Posterior vena cava (tissue), 2 donors: ENCODE results near the gene TGFB1. TPM values are rescaled to one million over a fixed set of nuclear protein-coding genes. Genes with fewer than 3 reads are reported as not detected.

ENCODE experiments used
- DNase-seq: peaks from one replicate; pipeline ENCODE4 v3.0.0-alpha.2; 2020; ENCODE audit warnings: low spot score
- intact Hi-C, 2 donors: fragments of 100-400 bp; cut with DNase I; formaldehyde crosslinking; loops; one replicate each; pipeline versions ENCODE4 v1.14.1 to v1.14.2; 2022 to 2023
- total RNA-seq, 2 donors: library from RNA; stranded (reverse); fragmentation: NEBNext Ultra II Directional; extraction: Animal tissue kit (Norgen Biotek cat#: 25700); gene quantifications; one replicate each; pipeline ENCODE4 v1.2.1, GENCODE V29; 2021
- donor health status: DM: yes; HTN: yes; CAD: no.
- donor health status: DM: yes; HTN: yes; CAD: no.

Gene TGFB1
- total RNA-seq, 2 donors from 2014 or later, result 43.8 to 61.5 TPM

DNA sequence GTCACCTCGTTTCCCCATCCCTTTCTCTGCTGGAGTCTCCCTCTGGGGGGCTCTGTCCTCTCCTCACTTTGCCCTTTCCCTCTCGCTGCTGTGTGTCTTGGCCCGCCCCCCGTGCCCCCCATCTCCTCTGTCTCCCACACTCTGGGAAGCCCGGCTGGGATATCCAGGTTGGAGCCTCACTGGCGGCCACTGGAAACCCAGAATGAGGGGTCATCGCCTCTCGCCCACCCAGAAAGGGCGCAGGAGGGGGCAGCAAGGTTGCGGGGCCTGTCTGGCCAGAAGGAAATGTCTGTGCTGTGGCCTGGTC lies 28.1 kb downstream of the TGFB1 start:
- no peak for DNase-seq
- intact Hi-C loops, result no loop called here

DNA sequence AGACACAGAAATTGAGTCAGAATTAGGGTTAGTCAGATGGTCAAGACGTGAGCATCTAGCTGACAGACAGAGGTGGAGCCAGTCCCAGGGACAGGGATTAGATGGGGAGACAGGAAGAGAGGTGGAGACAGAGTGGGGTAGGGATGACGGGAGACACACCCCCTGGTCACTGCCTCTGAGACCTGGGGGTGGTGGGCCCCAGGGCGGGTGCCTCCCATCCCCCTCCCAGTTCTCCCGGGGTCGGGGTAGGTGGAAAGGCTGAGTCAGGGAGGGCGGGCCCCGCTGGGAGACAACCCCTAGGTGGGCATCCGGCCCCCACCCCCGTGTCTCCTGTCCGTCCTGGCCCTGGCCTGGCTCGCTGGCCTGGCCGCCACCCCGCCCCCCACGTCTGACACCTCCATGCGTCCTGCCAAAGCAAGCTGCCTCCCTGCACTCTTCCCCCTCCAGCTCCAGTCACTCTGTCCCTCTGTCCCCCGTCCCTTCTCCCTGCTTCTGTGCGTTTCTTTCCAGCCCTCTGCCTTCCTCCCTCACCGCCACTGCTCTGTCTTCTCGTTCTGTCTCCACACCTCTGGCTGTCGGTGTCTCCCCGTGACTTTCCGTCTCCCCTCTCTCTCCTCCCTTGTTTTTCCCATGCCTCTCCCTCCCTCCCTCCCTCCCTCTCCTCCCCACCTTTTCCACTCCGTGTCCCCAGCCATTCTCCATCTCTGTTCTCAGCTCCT lies 28.6 kb downstream of the TGFB1 start:
- intact Hi-C loops, result no loop called here
- peak; percentile 90 for DNase-seq

DNA sequence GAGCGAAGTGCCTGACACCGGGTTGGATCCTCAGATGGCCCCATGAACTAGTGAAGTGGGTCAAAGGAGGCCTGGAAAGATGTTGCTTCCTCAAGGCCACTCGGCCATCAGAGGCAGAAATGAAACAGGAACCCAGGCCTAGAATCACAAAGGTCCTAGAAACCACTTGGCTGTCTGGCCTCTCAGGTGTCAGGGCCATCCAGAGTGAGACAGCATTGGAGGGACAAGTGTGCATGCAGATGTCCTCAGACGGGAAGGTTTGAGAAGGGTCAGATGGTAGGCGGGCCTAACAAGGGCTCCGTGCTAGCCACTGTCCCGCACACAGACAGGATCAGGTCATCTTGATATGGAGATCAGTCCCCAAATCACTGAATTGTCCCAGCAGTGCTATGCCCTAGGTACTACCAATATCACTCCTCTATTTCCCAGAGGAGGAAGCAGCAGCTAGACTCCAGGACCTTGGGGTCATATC lies 29.5 kb downstream of the TGFB1 start:
- intact Hi-C loops, result no loop called here

DNA sequence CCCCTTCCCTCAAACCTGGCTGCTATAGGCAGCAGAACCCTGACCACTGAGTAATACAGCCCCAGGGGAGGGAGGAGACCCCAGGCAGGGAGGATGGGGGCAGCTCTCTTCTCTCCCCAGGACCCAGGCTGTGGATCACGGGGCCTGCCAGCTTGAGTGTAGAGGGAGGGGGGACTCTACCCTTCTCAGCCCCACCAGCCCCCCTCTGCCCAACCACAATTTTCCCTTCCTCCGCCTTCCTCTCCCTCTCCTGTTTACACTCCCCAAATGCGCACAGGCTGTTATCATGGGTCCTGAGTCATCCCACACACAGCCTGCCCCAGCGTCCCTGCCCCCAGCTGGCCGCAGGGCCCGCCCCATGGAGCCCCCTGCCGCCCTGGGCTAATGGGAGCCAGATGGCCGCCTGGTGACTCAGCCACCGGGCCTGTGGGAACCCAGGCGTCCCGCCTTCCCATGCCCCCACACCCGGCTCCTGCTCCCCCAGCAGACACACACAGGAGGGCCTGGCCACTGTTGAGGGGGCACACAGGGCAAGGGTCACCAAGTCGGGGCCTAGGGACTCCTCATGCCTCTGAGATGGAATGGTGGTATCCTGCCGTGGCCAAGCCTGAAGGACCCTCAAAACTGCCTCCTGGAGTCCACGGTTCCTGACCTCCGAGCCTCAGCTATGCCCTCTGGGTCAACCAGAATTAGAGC lies 30.1 kb downstream of the TGFB1 start:
- DNase-seq, result peak; percentile 93
- intact Hi-C loops, result no loop called here

More for the DNA sequence above, 29.5 kb downstream of the TGFB1 start:
- no peak for DNase-seq

DNA sequence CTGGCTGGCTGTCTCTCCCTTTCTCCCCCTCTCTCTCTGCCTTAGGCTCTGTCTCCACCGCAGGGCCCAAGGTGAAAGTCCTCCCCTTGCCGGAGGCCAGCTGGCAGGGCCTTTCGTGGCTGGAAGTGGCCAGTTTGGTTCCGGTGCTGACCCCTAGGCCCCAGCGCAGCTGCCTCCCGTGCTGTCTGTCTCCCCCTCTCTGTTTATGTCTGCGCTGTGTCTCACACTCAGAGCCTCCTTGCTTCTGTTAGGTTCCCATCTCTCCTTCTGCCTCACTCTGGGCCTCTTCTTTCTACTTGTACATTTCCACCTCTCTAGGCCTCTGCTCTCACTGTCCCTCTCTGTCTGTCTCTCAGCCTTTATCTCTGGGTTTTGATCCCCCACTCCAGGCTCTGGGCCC lies 30.7 kb downstream of the TGFB1 start:
- intact Hi-C loops, result no loop called here
- no peak for DNase-seq

DNA sequence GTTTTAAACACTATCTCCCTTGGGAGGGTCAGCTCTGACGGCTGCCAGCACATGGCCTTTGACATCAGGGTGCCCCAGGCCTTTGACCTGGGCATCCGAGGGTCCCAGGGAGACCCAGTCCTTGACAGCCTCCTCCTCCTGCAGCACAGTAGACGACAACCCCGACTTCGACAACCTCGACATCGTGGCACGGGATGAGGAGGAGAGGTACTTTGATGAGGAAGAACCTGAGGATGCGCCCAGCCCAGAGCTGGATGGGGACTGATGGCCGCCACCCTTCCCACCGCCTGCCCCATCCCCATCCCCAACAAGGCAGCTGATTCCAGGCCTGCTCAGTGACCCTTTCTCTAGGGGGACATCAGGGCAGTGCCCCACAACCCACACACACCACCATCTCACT lies 31.3 kb downstream of the TGFB1 start:
- intact Hi-C loops, result no loop called here
- DNase-seq, result no peak

DNA sequence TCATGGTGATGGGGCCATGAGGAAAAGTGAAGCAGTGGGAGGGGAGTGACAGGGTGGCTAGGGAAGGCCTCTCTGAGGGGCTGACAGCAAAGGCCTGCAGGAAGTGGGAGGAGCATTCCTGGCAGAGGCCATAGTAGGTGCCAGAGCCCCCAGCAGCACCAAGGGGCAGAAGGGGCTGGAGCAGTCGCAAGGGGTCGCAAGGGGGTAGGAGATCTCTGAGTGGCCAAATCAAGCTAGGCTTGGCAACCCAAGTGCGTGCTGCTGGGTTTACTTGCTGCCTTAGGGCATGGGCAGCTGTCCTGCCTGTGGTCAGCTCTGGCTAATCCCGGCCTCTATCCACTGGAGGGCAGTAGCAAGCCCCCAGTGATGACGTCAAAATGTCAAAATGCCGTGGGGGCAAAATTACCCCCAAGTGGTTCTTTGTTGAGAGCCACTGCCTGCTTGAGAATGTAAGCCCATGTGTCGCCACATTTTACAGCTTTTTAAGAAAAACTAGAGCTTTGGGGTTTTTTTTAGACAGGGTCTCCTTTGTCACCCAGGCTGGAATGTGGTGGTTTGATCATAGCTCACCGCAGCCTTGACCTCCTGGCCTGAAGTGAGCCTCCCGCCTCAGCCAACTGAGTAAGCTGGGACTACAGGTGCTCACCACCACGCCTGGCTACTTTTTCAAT lies 32.0 kb downstream of the TGFB1 start:
- intact Hi-C loops, result no loop called here

DNA sequence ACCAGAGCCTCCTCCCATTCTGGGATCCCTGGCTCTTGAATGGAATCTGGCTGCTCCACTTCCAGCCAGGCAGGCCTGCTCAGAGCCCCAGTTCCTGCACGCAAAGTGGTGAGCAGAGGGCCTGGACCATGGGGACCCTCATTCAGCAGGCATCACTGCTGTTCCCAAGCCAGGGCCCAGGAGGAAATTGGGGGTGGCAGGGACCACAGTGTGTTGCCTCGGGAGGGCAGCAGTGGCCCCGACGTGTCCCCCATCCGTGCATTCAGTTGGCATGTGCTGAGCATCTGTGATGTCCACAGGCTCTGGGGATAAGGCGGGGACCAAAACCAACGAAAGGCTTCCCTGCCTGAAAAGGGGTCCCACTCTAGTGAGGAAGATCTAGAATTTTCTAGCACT lies 32.5 kb downstream of the TGFB1 start:
- no peak for DNase-seq
- intact Hi-C loops, result no loop called here

More for the DNA sequence above, 32.0 kb downstream of the TGFB1 start:
- DNase-seq, result no peak

DNA sequence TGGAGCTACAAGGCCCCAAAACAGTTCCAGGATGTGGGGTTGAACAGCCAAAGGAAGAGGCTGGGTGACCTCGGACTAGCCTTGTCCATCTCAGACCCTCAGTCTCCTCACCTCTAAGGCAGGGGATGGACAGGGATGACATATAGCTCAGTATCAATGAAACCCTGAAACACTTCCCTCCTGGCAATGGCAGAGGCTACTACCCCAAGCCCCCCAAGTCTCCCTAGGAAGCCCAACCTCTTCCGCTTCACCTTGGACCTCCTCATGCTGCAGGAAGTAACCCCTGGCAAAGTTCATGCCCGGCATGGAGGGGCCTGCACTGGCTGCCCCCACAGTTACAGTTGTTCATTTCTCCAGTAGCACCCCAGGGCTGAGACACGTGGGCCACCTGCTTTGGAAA lies 33.2 kb downstream of the TGFB1 start:
- intact Hi-C loops, result no loop called here

DNA sequence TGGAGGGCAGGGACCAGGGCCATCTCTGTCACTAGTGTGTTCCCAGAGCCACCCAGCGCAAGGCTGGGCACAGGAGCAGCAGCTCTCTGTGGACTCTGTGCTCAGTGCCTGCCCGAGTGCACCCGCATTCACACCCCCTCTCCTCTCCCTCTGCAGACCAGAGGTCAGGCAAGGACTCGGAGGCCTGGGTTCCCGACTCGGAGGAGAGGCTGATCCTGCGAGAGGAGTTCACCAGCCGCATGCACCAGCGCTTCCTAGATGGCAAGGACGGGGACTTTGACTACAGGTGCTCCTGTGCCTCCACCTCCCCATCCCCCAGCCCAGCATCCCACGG lies 33.6 kb downstream of the TGFB1 start:
- DNase-seq, result no peak
- intact Hi-C loops, result no loop called here

More for the DNA sequence above, 33.2 kb downstream of the TGFB1 start:
- DNase-seq, result no peak

DNA sequence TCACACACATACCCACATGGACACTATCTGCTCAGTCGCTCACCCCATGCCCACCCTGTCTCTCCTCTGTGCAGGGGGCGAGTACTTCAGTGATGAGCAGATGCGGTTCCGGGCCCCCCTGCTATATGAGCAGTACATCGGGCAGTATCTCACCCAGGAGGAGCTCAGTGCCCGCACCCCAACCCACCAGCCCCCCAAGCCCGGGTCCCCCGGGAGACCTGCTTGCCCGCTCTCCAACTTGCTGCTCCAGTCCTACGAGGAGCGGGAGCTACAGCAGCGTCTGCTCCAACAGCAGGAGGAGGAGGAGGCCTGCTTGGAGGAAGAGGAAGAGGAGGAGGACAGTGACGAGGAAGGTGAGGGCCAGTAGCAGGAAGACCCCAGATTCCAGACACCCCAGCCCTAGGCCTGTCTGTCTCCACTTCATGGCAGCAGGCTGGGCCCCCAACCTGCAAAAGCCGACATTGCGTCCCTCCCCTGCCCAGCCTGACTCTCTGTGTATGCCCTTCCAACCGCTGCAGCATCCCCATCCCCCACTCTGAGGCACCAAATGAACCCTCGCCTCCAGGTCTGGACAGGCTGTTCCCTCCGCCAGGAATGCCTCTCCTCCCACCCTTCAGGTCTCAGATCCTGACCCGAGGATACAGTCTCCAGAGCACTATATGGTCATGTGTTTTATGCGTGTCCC lies 34.1 kb downstream of the TGFB1 start:
- DNase-seq, result no peak

DNA sequence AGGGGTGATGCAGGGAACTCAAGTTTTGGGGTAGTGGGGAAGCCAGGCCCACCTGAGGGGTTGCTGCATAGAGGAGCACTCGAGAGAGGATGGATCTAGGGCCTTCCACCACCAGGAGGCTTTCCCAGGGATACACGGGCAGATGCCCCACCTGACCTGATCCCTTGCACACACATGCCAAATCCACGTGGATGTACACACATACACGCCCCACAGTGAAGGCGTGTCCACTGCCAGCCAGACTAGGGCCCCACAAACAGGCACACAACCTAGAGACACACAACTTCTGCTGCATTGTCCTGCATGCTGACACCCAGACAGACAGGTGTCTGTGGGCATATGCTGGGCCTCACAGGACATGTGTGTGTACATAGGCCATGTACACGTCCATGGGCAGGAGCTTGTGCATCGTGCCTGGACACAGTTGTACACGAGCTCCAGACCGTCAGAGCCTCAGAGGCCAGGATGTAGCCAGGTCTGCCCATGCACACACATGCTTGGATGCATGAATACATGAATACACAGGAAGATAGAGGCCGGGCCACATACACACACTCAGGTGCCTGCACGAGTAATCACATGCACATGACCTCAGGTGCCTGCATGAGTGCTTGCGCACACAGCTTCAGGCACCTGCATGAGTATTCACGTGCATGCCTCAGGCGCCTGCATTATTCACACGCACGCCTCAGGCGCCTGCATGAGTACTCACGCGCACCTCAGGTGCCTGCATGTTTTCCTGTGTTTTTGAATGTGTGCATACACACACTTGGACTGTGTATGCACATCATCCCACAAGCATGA lies 34.8 kb downstream of the TGFB1 start:
- no peak for DNase-seq
- intact Hi-C loops, result no loop called here

More for the DNA sequence above, 34.1 kb downstream of the TGFB1 start:
- intact Hi-C loops, result no loop called here

DNA sequence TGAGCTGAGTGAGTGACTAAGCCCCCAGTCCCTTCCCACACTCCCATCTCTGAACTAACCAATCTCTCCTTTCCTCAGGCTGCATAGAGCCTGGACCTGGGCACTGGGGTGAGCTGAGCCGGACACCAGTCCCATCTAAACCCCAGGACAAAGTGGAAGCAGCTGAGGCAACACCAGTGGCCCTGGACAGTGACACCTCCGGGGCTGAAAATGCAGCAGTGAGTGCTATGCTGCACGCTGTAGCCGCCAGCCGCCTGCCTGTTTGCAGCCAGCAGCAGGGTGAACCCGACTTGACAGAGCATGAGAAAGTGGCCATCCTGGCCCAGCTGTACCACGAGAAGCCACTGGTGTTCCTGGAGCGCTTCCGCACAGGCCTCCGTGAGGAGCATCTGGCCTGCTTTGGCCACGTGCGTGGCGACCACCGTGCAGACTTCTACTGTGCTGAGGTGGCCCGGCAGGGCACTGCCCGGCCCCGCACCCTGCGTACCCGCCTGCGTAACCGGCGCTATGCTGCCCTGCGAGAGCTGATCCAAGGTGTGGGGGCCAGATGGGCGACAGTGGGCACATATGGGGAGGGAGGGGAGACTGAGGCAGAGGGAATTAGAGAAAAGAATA lies 37.3 kb downstream of the TGFB1 start:
- intact Hi-C loops, result no loop called here
- DNase-seq, result no peak

DNA sequence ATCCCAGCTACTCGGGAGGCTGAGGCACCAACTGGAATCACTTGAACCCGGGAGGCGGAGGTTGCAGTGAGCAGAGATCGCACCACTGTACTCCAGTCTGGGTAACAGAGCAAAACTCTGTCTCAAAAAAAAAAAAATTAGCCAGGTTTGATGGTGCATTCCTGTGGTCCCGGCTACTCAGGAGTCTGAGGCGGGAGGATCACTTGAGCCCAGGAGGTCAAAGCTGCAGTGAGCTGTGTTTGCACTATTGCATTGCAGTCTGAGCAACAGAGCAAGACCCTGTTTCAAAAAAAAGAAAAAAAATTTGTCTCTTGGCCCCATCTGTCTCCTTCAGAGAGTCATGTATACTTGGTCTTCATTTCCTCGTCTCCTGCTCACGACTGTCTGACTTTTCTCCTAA lies 42.1 kb downstream of the TGFB1 start:
- peak; percentile 17 for DNase-seq
- intact Hi-C loops, result loop anchor here (5.0 kb wide), 2 partner anchors 41 to 1774 kb away; partner anchors contain the start of gene TGFB1 (in 1 of the 2)

DNA sequence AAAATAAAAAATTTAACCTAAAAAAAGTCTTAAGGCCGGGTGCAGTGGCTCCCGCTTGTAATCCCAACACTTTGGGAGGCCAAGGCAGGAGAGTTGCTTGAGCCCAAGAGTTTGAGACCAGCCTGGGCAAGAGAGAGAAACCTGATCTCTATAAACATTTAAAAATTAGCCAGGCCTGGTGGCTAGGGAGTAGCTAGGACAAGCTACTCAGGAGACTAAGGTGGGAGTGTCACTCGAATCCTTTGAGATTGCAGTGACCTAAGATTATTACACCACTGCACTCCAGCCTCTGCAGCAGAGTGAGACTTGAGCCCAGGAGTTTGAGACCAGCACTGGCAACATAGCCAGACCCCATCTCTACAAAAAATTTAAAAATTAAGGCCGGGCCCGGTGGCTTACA lies 42.6 kb downstream of the TGFB1 start:
- intact Hi-C loops, result loop anchor here (5.0 kb wide), 2 partner anchors 41 to 1774 kb away; partner anchors contain the start of gene TGFB1 (in 1 of the 2)
- DNase-seq, result no peak

DNA sequence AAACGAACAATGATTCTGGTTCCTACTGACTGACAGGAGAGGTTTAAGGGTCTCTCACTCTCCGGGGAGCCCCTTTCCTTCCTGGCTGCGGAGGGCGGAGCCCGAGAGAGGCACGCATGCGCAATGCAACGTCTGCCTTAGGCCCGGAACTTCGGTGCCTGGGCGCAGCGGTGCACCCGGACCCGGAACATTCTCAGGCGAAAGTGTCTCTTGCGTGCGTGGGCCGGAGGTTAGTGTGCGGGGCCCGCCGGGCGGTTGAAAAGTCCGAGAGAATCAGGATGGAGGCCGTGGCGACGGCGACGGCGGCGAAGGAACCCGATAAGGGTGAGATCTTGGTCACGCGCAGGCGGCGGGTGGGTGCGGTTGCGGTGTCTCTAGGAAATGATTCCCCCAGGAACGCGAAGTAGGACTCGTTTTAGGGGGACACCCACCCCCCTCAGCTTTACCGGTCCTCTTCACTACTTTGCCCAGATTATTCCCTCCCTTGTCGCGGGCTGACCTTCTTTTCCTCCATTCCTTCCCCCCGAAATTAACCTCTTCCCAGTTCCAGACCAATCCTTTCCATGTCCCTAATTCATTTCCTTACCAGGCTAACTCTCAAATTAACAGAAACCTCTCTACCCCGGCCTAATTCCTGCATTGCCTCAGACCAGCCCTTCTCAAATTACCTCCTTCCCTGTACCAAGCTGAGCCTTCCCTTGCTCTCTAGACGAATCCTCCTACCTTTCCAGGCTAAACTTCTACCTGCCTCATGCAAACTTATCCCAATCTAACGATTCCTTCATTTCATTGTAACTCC lies 43.5 kb downstream of the TGFB1 start, which contains the start of gene CCDC97:
Gene CCDC97, plus strand, starts transcription at position 140 of the 799 bp plus-strand sequence. Its CDS starts 139 bp downstream, at position 279.
- intact Hi-C loops, result loop anchor here (5.0 kb wide), 2 partner anchors 42 to 1773 kb away; partner anchors contain the start of gene TGFB1 (in 1 of the 2)
- peak; percentile 97 for DNase-seq

DNA sequence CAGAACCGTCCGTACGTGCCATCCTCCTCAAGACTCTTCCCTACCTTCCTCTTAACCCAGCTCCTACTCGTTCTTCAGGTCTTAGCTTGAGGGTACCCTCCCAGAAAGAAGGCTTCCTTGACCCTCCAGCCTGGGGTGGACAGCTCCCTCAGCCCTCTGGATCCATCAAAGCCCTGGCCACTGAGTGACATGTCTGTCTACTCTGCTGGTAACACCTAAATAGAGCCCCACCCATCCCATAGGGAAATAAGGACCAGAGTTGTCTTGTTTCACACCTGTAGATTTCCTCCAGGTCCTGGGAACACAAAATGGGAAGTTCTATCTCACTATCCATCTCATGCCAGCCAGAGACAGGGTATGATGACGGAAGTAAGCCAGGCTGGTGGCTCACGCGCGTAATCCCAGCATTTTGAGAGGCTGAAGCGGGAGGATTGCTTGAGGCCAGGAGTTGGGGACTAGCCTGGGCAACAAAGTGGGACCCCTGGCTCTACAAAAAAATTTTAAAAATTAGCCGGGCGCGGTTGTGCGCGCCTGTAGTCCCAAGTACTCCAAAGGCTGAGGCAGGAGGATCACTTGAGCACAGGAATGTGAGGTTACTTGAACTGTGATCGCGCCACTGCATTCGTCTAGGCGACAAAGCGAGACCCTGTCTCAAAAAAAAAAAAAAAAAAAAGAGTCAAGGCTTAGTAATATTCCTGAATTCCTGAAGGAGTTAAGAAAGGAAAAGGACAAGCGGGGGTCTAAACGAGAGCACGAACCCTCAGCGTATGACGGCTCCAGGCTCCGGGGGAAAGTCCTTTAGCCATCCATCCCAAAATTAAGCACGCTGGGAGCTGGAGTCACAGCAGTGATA lies 44.3 kb downstream of the TGFB1 start:
- intact Hi-C loops, result loop anchor here (5.0 kb wide), 3 partner anchors 42 to 1772 kb away; partner anchors contain the start of gene TGFB1 (in 1 of the 2)
- peak; percentile 73 for DNase-seq
